ENCODE measurements around the gene BCL11B.

The BCL11B gene

GRCh38 chr14:99268810-99269707, 2.9 kb downstream of the BCL11B start:
- in situ Hi-C loops (cut with HindIII; ENCODE audit: low sequenced_read_pairs), result no loop called here

GRCh38 chr14:99267837-99268781, 3.9 kb downstream of the BCL11B start:
- in situ Hi-C loops (cut with HindIII; ENCODE audit: low sequenced_read_pairs), result no loop called here

GRCh38 chr14:99267381-99267780, 4.6 kb downstream of the BCL11B start:
- in situ Hi-C loops (cut with HindIII; ENCODE audit: low sequenced_read_pairs), result no loop called here

- in situ Hi-C loops (cut with HindIII; ENCODE audit: low sequenced_read_pairs), result no loop called here
These were observed 5.5 kb downstream of the BCL11B start for GRCh38 chr14:99266181-99267178.

GRCh38 chr14:99265571-99265970, 6.4 kb downstream of the BCL11B start:
- in situ Hi-C loops (cut with HindIII; ENCODE audit: low sequenced_read_pairs), result no loop called here

GRCh38 chr14:99264691-99265450, 7.1 kb downstream of the BCL11B start:
- in situ Hi-C loops (cut with HindIII; ENCODE audit: low sequenced_read_pairs), result no loop called here

GRCh38 chr14:99263564-99264330, 8.2 kb downstream of the BCL11B start:
- in situ Hi-C loops (cut with HindIII; ENCODE audit: low sequenced_read_pairs), result no loop called here

- in situ Hi-C loops (cut with HindIII; ENCODE audit: low sequenced_read_pairs), result no loop called here
These were observed 9.0 kb downstream of the BCL11B start for GRCh38 chr14:99262977-99263448.

GRCh38 chr14:99261912-99262787, 9.8 kb downstream of the BCL11B start:
- in situ Hi-C loops (cut with HindIII; ENCODE audit: low sequenced_read_pairs), result no loop called here

GRCh38 chr14:99260587-99261551, 11.1 kb downstream of the BCL11B start:
- in situ Hi-C loops (cut with HindIII; ENCODE audit: low sequenced_read_pairs), result no loop called here

GRCh38 chr14:99260116-99260515, 11.9 kb downstream of the BCL11B start:
- in situ Hi-C loops (cut with HindIII; ENCODE audit: low sequenced_read_pairs), result no loop called here

- in situ Hi-C loops (cut with HindIII; ENCODE audit: low sequenced_read_pairs), result no loop called here
These were observed 12.9 kb downstream of the BCL11B start for GRCh38 chr14:99258876-99259726.

GRCh38 chr14:99258341-99258861, 13.6 kb downstream of the BCL11B start:
- in situ Hi-C loops (cut with HindIII; ENCODE audit: low sequenced_read_pairs), result no loop called here

- in situ Hi-C loops (cut with HindIII; ENCODE audit: low sequenced_read_pairs), result no loop called here
These were observed 14.2 kb downstream of the BCL11B start for GRCh38 chr14:99257673-99258221.

GRCh38 chr14:99257122-99257672, 14.8 kb downstream of the BCL11B start:
- in situ Hi-C loops (cut with HindIII; ENCODE audit: low sequenced_read_pairs), result no loop called here
